Neural progenitor cell (in vitro differentiated cells): ENCODE data around the gene VRTN.

Source experiments
- EZH2 ChIP-seq: fragments of 200-600 bp; sonication (generic); IDR thresholded peaks from 2 replicates; pipeline ENCODE4 v1.6.1; 2017; ENCODE audit warnings: antibody characterized with exemption, mild to moderate bottlenecking, moderate library complexity
- TF ChIP-seq, protein P1 (sequence below): fragments of 200-600 bp; sonication (generic); IDR thresholded peaks from 2 replicates; pipeline ENCODE4 v1.5.1; 2017; ENCODE audit warnings: antibody characterized with exemption, mild to moderate bottlenecking

DNA sequence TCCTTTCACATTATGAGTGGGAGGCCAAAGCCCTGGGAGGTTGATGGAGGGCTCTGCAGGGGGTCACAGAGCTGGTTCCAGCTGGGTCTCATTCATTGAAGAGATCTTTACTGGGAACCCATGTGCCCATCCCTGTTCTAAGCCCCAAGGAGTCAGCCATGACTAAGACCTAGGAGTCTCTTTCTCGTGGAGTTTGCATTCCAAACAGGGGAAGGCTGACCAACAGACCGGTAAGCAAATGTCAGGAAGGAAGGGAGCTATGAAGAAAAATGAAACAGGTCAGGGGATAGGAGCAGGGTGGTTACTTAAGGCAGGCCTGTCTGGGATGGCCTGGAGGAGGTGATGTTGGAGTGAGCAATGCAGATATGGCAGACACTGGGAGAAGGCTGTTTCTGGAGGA is 46.3 kb downstream of the VRTN start:
- TF ChIP-seq, protein P1, sequence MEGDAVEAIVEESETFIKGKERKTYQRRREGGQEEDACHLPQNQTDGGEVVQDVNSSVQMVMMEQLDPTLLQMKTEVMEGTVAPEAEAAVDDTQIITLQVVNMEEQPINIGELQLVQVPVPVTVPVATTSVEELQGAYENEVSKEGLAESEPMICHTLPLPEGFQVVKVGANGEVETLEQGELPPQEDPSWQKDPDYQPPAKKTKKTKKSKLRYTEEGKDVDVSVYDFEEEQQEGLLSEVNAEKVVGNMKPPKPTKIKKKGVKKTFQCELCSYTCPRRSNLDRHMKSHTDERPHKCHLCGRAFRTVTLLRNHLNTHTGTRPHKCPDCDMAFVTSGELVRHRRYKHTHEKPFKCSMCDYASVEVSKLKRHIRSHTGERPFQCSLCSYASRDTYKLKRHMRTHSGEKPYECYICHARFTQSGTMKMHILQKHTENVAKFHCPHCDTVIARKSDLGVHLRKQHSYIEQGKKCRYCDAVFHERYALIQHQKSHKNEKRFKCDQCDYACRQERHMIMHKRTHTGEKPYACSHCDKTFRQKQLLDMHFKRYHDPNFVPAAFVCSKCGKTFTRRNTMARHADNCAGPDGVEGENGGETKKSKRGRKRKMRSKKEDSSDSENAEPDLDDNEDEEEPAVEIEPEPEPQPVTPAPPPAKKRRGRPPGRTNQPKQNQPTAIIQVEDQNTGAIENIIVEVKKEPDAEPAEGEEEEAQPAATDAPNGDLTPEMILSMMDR, result no peak
- no peak for TF ChIP-seq EZH2
